HCT116 (cell line): Measurements from ENCODE around the gene ELF3. TPM values are rescaled to one million over a fixed set of nuclear protein-coding genes. Genes with fewer than 3 reads are reported as not detected.

ENCODE experiments used
- CBX3 ChIP-seq: IDR thresholded peaks from 2 replicates; pipeline ENCODE4 v1.6.1; 2012; ENCODE audit warnings: low read depth
- EZH2 ChIP-seq: fragments of 200-600 bp; sonication (generic); IDR thresholded peaks from 2 replicates; pipeline ENCODE4 v1.6.1; 2017; ENCODE audit warnings: antibody characterized with exemption, mixed run types
- REST ChIP-seq: IDR thresholded peaks from 2 replicates; pipeline ENCODE4 v1.6.1; 2012; ENCODE audit warnings: low read depth
- YY1 ChIP-seq: IDR thresholded peaks from 2 replicates; pipeline ENCODE4 v1.6.1; 2011; ENCODE audit warnings: low read length, low read depth, moderate library complexity, mild to moderate bottlenecking; ENCODE audit not compliant: insufficient replicate concordance; ENCODE audit errors: extremely low read depth
- total RNA-seq: library from RNA; stranded (reverse); gene quantifications from one replicate; pipeline ENCODE4 v1.2.1, GENCODE V29; 2021; ENCODE audit not compliant: unreplicated experiment
- TF ChIP-seq, protein P1 (sequence below): IDR thresholded peaks from 2 replicates; pipeline ENCODE4 v1.6.1; 2012
- TF ChIP-seq, protein P2 (sequence below): IDR thresholded peaks from 2 replicates; pipeline ENCODE4 v1.6.1; 2011; ENCODE audit warnings: mild to moderate bottlenecking, low read length, moderate library complexity; ENCODE audit not compliant: insufficient replicate concordance; ENCODE audit errors: extremely low read depth

Gene ELF3
- total RNA-seq, 1 experiment from 2014 or later: 200 TPM

DNA sequence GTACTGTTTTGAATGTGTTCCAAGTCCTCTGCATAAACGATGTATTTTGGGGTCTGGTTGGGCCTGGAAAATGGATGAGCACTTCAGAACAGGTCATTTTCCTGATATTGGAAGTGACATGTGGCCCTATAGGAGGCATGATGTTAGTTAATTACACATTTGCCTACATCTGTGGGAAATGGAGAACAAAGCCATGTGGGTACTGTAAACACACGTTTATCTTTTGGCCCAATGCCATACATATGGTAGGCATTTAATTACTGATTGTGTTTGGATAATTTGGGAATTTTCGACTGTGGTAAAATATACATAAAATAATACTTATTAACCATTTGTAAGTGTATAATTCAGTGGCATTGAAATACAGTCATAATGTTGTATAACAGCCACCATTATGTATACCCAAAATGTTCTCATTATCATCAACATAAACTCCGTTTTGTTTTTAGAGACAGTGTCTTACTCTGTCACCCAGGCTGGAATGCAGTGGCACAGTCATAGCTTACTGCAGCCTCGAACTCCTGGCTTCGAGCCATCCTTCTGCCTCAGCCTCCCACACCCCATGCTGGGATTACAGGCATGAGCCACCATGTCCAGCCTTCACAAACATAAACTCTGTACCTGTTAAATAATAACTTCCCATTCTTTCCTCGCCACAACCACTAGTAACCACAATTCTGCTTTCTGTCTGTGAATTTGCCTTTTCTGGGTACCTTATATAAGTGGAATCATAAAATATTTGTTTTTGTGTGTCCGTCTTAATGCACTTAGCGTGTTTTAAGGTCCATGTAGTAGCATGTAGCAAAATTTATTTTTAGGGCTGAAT, 39.8 kb upstream of the ELF3 start (continued):
- no peak for TF ChIP-seq YY1
- no peak for TF ChIP-seq CBX3
- TF ChIP-seq EZH2: no peak
- TF ChIP-seq, protein P1, sequence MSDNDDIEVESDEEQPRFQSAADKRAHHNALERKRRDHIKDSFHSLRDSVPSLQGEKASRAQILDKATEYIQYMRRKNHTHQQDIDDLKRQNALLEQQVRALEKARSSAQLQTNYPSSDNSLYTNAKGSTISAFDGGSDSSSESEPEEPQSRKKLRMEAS: no peak
- TF ChIP-seq, protein P2, sequence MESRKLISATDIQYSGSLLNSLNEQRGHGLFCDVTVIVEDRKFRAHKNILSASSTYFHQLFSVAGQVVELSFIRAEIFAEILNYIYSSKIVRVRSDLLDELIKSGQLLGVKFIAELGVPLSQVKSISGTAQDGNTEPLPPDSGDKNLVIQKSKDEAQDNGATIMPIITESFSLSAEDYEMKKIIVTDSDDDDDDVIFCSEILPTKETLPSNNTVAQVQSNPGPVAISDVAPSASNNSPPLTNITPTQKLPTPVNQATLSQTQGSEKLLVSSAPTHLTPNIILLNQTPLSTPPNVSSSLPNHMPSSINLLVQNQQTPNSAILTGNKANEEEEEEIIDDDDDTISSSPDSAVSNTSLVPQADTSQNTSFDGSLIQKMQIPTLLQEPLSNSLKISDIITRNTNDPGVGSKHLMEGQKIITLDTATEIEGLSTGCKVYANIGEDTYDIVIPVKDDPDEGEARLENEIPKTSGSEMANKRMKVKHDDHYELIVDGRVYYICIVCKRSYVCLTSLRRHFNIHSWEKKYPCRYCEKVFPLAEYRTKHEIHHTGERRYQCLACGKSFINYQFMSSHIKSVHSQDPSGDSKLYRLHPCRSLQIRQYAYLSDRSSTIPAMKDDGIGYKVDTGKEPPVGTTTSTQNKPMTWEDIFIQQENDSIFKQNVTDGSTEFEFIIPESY: no peak
- TF ChIP-seq REST: no peak
